Peyer's patch (tissue), 4 donors: ENCODE measurements around the gene AGBL4. TPM values are rescaled to one million over a fixed set of nuclear protein-coding genes. Genes with fewer than 3 reads are reported as not detected.

Experiments used
- DNase-seq, 3 donors: peaks; one replicate each; pipeline ENCODE4 v3.0.0-alpha.2; 2017 to 2019
- H3K27ac ChIP-seq, 4 donors: fragments of 200-600 bp; sonication (generic); one replicate each; pipeline ENCODE4 v1.5.1; 2016 to 2019
- H3K27me3 ChIP-seq, 2 donors: fragments of 200-600 bp; sonication (generic); one replicate each; pipeline ENCODE4 v1.5.1; 2019
- H3K36me3 ChIP-seq, 3 donors: fragments of 200-600 bp; sonication (generic); one replicate each; pipeline ENCODE4 v1.5.1; 2016 to 2019
- H3K4me1 ChIP-seq, 4 donors: fragments of 200-600 bp; sonication (generic); one replicate each; pipeline ENCODE4 v1.5.1; 2016 to 2019
- H3K4me3 ChIP-seq, 4 donors: fragments of 200-600 bp; sonication (generic); 1 replicate in 3 of 4; 2 replicates in 1 of 4; pipeline ENCODE4 v1.5.1; 2016 to 2019; ENCODE audit warnings: mild to moderate bottlenecking in 1 of 4
- H3K9me3 ChIP-seq, 4 donors: fragments of 200-600 bp; sonication (generic); one replicate each; pipeline ENCODE4 v1.5.1; 2016 to 2019; ENCODE audit warnings: mild to moderate bottlenecking in 1 of 4
- POLR2A ChIP-seq, 2 donors: fragments of 450-650 bp; IDR thresholded peaks; one replicate each; pipeline ENCODE4 v1.5.1; 2017; ENCODE audit warnings: antibody characterized with exemption in 2 of 2, mild to moderate bottlenecking in 2 of 2, moderate library complexity in 2 of 2
- total RNA-seq, 4 donors: library from RNA; depleted of rRNA; stranded (reverse); fragments of >200 nt; gene quantifications; one replicate each; pipeline ENCODE4 v1.1.0, GENCODE V29; 2016
- TF ChIP-seq, protein P1 (sequence below), 6 experiments: fragments of 450-650 bp in 4 of 6; fragments of 200-600 bp in 2 of 6; sonication (generic) in 1 of 6; IDR thresholded peaks; one replicate each; pipeline ENCODE4 v1.5.1; 2017 to 2019; ENCODE audit warnings: antibody characterized with exemption in 6 of 6, mild to moderate bottlenecking in 3 of 6, moderate library complexity in 1 of 6

AGBL4 gene
- total RNA-seq, 4 donors from 2014 or later = 2.5 TPM; not detected in 3

DNA sequence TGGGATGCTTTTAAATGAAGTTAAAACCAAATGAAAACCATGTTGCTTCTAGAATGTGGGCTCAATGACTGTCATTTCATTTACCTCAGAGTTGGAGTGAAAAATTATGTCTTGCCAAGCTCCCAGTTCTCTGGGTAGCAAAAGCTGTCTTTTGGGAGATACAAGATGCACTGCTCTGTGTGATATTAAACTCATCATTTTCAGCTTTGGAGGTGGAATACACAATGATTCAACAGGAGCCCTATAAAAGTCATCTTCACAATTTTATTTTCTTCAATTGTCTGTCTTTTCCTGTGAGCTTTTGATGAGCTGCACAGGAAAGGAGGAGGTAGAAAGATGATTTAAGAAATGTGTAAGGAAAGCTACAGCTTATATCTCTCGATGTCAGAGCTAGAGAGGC lies 1431.4 kb downstream of the AGBL4 start:
- no peaks in the 10 kb centered on the region for H3K36me3 ChIP-seq
- no peak for DNase-seq
- no peak overlapping the region for H3K4me3 ChIP-seq
- no peak overlapping the region for H3K27ac ChIP-seq
- no peaks in the 10 kb centered on the region for H3K27me3 ChIP-seq
- no peak for TF ChIP-seq POLR2A (IDR thresholded peaks at IDR 0.05)
- TF ChIP-seq, protein P1, sequence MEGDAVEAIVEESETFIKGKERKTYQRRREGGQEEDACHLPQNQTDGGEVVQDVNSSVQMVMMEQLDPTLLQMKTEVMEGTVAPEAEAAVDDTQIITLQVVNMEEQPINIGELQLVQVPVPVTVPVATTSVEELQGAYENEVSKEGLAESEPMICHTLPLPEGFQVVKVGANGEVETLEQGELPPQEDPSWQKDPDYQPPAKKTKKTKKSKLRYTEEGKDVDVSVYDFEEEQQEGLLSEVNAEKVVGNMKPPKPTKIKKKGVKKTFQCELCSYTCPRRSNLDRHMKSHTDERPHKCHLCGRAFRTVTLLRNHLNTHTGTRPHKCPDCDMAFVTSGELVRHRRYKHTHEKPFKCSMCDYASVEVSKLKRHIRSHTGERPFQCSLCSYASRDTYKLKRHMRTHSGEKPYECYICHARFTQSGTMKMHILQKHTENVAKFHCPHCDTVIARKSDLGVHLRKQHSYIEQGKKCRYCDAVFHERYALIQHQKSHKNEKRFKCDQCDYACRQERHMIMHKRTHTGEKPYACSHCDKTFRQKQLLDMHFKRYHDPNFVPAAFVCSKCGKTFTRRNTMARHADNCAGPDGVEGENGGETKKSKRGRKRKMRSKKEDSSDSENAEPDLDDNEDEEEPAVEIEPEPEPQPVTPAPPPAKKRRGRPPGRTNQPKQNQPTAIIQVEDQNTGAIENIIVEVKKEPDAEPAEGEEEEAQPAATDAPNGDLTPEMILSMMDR (IDR thresholded peaks at IDR 0.05) = no peak
- H3K4me1 ChIP-seq = no peaks in the 10 kb centered on the region
- H3K9me3 ChIP-seq = no peaks in the 10 kb centered on the region

DNA sequence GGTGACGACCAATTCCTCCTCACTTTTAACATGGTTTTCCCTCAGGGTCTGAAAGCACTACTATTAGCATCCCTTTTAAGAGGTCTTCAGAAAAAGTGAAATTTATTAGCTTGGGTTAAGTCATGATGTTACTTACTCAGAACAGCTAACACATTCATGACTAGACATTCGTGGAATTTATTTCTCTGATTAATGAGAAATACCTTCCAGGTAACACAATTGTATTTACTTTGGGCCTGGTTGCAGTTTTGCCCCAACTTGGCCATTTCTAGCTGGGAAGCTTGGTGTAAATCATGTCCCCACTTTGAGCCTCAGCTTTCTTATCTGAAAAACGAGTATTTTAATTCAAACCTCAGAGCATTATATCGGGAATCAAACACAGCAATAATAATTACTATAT lies 1432.6 kb downstream of the AGBL4 start:
- Histone ChIP-seq H3K9me3 (no peaks in the 10 kb centered on the region), H3K27me3 (no peaks in the 10 kb centered on the region), H3K4me1 (no peaks in the 10 kb centered on the region), H3K27ac (no peak overlapping the region), H3K4me3 (no peak overlapping the region), H3K36me3 (no peaks in the 10 kb centered on the region)
- DNase-seq = no peak
- TF ChIP-seq, protein P1 (IDR thresholded peaks at IDR 0.05) = no peak
- no peak for TF ChIP-seq POLR2A (IDR thresholded peaks at IDR 0.05)

DNA sequence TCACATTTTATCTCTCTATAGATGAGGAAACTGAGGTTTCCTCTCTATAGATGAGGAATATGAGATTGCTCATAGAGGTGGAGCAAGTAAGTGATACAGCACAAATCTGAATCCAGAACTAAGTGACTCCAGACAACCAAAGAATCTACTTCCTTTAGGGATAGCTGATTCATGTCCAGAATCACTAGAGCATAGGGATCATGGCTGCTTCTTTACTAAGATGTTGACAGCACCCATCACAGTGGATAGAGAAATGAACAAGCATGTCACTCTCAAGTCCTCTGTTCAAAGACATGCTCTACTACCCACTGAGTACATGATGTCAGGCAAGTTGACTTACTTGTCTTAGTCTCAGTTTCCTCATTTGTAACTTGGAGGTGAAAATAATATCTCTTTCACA lies 1435.7 kb downstream of the AGBL4 start:
- no peak for DNase-seq
- no peaks in the 10 kb centered on the region for H3K4me1 ChIP-seq
- H3K9me3 ChIP-seq = no peaks in the 10 kb centered on the region
- no peak overlapping the region for H3K4me3 ChIP-seq
- H3K27ac ChIP-seq = no peak overlapping the region
- no peaks in the 10 kb centered on the region for H3K27me3 ChIP-seq
- TF ChIP-seq POLR2A (IDR thresholded peaks at IDR 0.05) = no peak
- TF ChIP-seq, protein P1 (IDR thresholded peaks at IDR 0.05) = no peak
- H3K36me3 ChIP-seq = no peaks in the 10 kb centered on the region

DNA sequence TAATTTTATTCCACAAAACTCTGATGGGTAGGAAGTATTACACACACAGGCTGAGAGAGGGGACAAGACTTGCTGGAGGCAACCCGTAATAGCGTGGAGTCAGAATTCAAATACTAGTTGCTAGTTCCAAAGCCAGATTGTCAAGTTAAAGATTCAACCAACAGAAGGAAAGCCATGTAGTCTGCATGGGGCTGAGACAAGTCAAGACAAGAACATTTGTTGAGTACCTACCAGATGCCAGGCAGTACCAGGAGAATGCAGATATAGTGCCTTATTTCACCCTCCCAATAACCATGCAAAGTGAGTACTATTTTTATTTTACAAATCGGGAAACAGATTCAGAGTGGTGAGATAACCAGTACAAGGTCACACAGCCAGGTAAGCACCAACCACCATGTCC lies 1441.3 kb downstream of the AGBL4 start:
- DNase-seq = no peak
- Histone ChIP-seq H3K27me3 (no peaks in the 10 kb centered on the region), H3K36me3 (no peaks in the 10 kb centered on the region), H3K4me1 (no peaks in the 10 kb centered on the region), H3K27ac (no peak overlapping the region), H3K4me3 (no peak overlapping the region), H3K9me3 (no peaks in the 10 kb centered on the region)
- no peak for TF ChIP-seq POLR2A (IDR thresholded peaks at IDR 0.05)
- TF ChIP-seq, protein P1 (IDR thresholded peaks at IDR 0.05) = no peak

DNA sequence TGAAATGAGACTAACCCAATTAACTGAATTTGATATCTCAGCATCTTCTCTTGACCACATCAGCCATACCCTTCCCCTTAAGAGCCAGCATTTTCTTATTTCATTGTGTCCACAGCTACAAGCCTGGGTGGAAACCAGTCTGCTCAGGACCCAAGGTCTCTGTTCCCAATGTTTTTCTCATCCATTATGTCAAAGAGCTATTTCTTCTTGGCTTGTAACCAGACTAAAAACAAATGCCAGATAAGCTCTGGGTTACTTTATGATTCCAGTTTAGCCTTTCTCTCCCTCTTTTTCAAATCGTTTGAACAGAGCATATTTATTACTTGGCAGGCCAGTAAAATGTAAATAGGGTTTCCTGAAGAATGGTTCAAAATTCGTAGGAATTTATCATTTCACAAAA lies 1442.5 kb downstream of the AGBL4 start:
- H3K4me3 ChIP-seq = no peak overlapping the region
- no peak for DNase-seq
- H3K4me1 ChIP-seq = no peaks in the 10 kb centered on the region
- no peaks in the 10 kb centered on the region for H3K27me3 ChIP-seq
- no peak overlapping the region for H3K27ac ChIP-seq
- H3K36me3 ChIP-seq = no peaks in the 10 kb centered on the region
- H3K9me3 ChIP-seq = no peaks in the 10 kb centered on the region
- TF ChIP-seq, protein P1 (IDR thresholded peaks at IDR 0.05) = no peak
- TF ChIP-seq POLR2A (IDR thresholded peaks at IDR 0.05) = no peak

DNA sequence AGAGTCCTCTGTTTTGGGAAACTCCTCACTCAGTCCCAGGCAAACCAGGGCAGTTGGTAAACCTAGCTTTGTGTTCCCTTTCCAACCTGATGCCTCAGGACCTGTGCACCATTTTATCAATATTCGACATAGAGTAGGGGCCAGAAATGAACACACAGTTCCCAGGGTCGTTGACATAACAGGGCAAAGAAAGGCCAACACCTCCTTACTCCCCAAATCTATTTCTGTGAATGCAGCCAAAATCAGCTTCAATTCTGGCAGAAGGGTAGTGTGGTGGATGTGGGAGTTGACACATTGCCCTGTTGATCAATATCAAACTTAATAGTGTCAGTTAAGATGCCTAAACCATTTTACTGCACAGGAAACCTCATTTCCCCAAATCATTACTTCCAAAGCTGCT lies 1447.2 kb downstream of the AGBL4 start:
- Histone ChIP-seq H3K27me3 (no peaks in the 10 kb centered on the region), H3K36me3 (no peaks in the 10 kb centered on the region), H3K27ac (no peak overlapping the region), H3K9me3 (no peaks in the 10 kb centered on the region), H3K4me3 (no peak overlapping the region), H3K4me1 (no peaks in the 10 kb centered on the region)
- no peak for DNase-seq
- TF ChIP-seq, protein P1 (IDR thresholded peaks at IDR 0.05) = no peak
- TF ChIP-seq POLR2A (IDR thresholded peaks at IDR 0.05) = no peak
